GM12878 (cell line): ENCODE data around the gene ZMIZ1. TPM values are rescaled to one million over a fixed set of nuclear protein-coding genes. Genes with fewer than 3 reads are reported as not detected.

Source experiments
- ATAC-seq: fragments of 200-7000 bp; cut with Tn5 transposase; 3 replicates; pipeline ENCODE4 v1.9.1; 2020; ENCODE audit warnings: mild to moderate bottlenecking, moderate library complexity
- BruUV-seq: library from RNA; stranded (reverse); fragments of 400-500 nt; replicated peaks from 2 replicates; lab custom pipeline; 2021; lab: Mats Ljungman, UMichigan
- CTCF ChIA-PET: fragments of 300-600 bp; sonication (Branson Sonifier 250); formaldehyde crosslinking; extraction: SDS; loops from one replicate; lab custom pipeline; 2021; ENCODE audit warnings: inconsistent platforms; lab: Yijun Ruan, JAX
- POLR2A ChIA-PET: fragments of 350-600 bp; formaldehyde crosslinking; extraction: SDS; loops from one replicate; lab custom pipeline; 2021; ENCODE audit warnings: inconsistent platforms; lab: Charles Lee
- RAD21 ChIA-PET: fragments of 300-600 bp; sonication (Branson Sonifier 250); formaldehyde crosslinking; loops from one replicate; lab custom pipeline; 2023; ENCODE audit warnings: antibody characterized with exemption; ENCODE audit not compliant: unreplicated experiment; lab: Charles Lee
- SMC1A ChIA-PET: fragments of 300-600 bp; sonication (Branson Sonifier 250); formaldehyde crosslinking; loops from one replicate; lab custom pipeline; 2023; ENCODE audit not compliant: unreplicated experiment, uncharacterized antibody; lab: Charles Lee
- DNase-seq: peaks from one replicate; pipeline ENCODE4 v3.0.0-alpha.2; 2011; ENCODE audit warnings: low read depth, low spot score
- FAIRE-seq: peaks from 3 replicates; lab custom pipeline; 2011; peaks lifted over from hg19 to GRCh38; lab: Jason Lieb, UNC
- H2AFZ ChIP-seq: 2 replicates; pipeline ENCODE4 v1.6.0; 2011; ENCODE audit warnings: low read depth, low read length, control low read depth; ENCODE audit not compliant: control insufficient read depth
- H3K27ac ChIP-seq: 2 replicates; pipeline ENCODE4 v1.5.1; 2011; ENCODE audit warnings: control low read depth; ENCODE audit not compliant: control insufficient read depth, insufficient read depth
- H3K27me3 ChIP-seq, 2 experiments: replicated peaks in 1 of 2; 2 replicates each; pipeline versions ENCODE4 v1.6.0 to v1.6.1; 2011; ENCODE audit warnings: low read length in 1 of 2; ENCODE audit not compliant: control insufficient read depth in 2 of 2, insufficient read depth in 2 of 2
- H3K36me3 ChIP-seq, 2 experiments: 2 replicates each; pipeline ENCODE4 v1.5.1; 2011; ENCODE audit warnings: low read length in 1 of 2; ENCODE audit not compliant: control insufficient read depth in 2 of 2, insufficient read depth in 2 of 2
- H3K4me1 ChIP-seq: 2 replicates; pipeline ENCODE4 v1.6.1; 2011; ENCODE audit warnings: mild to moderate bottlenecking, low read length, moderate library complexity, mixed read lengths; ENCODE audit not compliant: control insufficient read depth, insufficient read depth
- H3K4me2 ChIP-seq: 2 replicates; pipeline ENCODE4 v1.6.0; 2011; ENCODE audit warnings: control low read depth; ENCODE audit not compliant: control insufficient read depth, insufficient read depth
- H3K4me3 ChIP-seq: fragments of 200-600 bp; sonication (generic); 2 replicates; pipeline ENCODE4 v1.5.1; 2016
- H3K79me2 ChIP-seq: 2 replicates; pipeline ENCODE4 v1.6.0; 2011; ENCODE audit warnings: low read length; ENCODE audit not compliant: control insufficient read depth, insufficient read depth
- H3K9ac ChIP-seq: 2 replicates; pipeline ENCODE4 v1.8.0; 2011; ENCODE audit warnings: low read length, control low read depth, mixed read lengths; ENCODE audit not compliant: control insufficient read depth, insufficient read depth
- H3K9me3 ChIP-seq: replicated peaks from 3 replicates; pipeline ENCODE4 v1.5.1; 2011; ENCODE audit warnings: mild to moderate bottlenecking, low read length; ENCODE audit not compliant: control insufficient read depth, insufficient read depth
- H4K20me1 ChIP-seq: 2 replicates; pipeline ENCODE4 v1.6.0; 2011; ENCODE audit not compliant: control insufficient read depth, insufficient read depth
- ETV6 ChIP-seq, 2 experiments: fragments of 450-650 bp in 1 of 2; IDR thresholded peaks in 1 of 2; conservative IDR thresholded peaks in 1 of 2; 2 replicates each; pipeline ENCODE4 v1.6.1; 2014; ENCODE audit warnings: antibody characterized with exemption in 1 of 2, borderline replicate concordance in 1 of 2, low read depth in 1 of 2, mild to moderate bottlenecking in 1 of 2, moderate library complexity in 1 of 2
- GATAD2B ChIP-seq: fragments of 450-650 bp; conservative IDR thresholded peaks from 2 replicates; pipeline ENCODE4 v1.6.1; 2017; ENCODE audit warnings: low read depth, mild to moderate bottlenecking, moderate library complexity
- IRF3 ChIP-seq: fragments of 450-650 bp; IDR thresholded peaks from 2 replicates; pipeline ENCODE4 v1.6.1; 2014; ENCODE audit warnings: mild to moderate bottlenecking
- LARP7 ChIP-seq: fragments of 450-650 bp; IDR thresholded peaks from 2 replicates; pipeline ENCODE4 v1.6.1; 2017; ENCODE audit warnings: mild to moderate bottlenecking
- MTA2 ChIP-seq: fragments of 450-650 bp; IDR thresholded peaks from 2 replicates; pipeline ENCODE4 v1.6.1; 2016; ENCODE audit warnings: low read depth, mild to moderate bottlenecking, moderate library complexity
- SUPT20H ChIP-seq: IDR thresholded peaks from 2 replicates; pipeline ENCODE4 v1.6.1; 2011; ENCODE audit warnings: low read depth, mild to moderate bottlenecking, low read length, moderate library complexity, borderline replicate concordance; ENCODE audit not compliant: control insufficient read depth
- ZSCAN29 ChIP-seq: fragments of 450-650 bp; IDR thresholded peaks from 2 replicates; pipeline ENCODE4 v1.6.1; 2017; ENCODE audit warnings: mild to moderate bottlenecking, moderate library complexity
- WGBS: methylation state at CpG from one replicate; pipeline ENCODE4 v1.1.6; 2016; ENCODE audit warnings: low lambda C conversion rate; ENCODE audit not compliant: insufficient replicate concordance, insufficient coverage; ENCODE audit errors: missing lambda C conversion rate; 5-methylcytosine and 5-hydroxymethylcytosine counted together
- in situ Hi-C: fragments of 300-500 bp; cut with MboI; formaldehyde crosslinking; loops from 9 replicates; pipeline ENCODE4 v1.14.3; 2018; ENCODE audit warnings: mixed read lengths
- intact Hi-C: fragments of 100-400 bp; cut with micrococcal nuclease; formaldehyde crosslinking; loops from one replicate; pipeline ENCODE4 v1.14.2; 2022; ENCODE audit not compliant: unreplicated experiment
- polyA plus RNA-seq, 11 experiments: library from polyadenylated mRNA; depleted of rRNA in 4 of 11; unstranded in 6 of 11; stranded (reverse) in 5 of 11; fragments of >200 nt; fragmentation: Nextera tagmentation in 4 of 11; fragmentation: Illumina TruSeq in 1 of 11; extraction: Ambion mirVana in 4 of 11; extraction: Trizol in 1 of 11; gene quantifications; 1 replicate in 1 of 11; 2 replicates in 10 of 11; pipeline versions ENCODE4 v1.2.1 to v1.2.3, GENCODE V29; 2011 to 2016; ENCODE audit warnings: inconsistent platforms in 2 of 11, missing spikeins in 2 of 11, low read depth in 1 of 11
- total RNA-seq, 4 experiments: library from RNA; depleted of rRNA in 3 of 4; stranded (reverse); fragments of >200 nt in 3 of 4; fragmentation: Illumina TruSeq in 1 of 4; extraction: Trizol in 1 of 4; gene quantifications; 2 replicates each; pipeline versions ENCODE4 v1.2.1 to v1.2.3, GENCODE V29; 2013 to 2021

The ZMIZ1 gene
- total and polyA plus RNA-seq, 10 of the 15 experiments (the other 5 are each of a cell fraction or from before 2014, with no cell fraction given): 3.1 to 82.3 (median 14.9) TPM

DNA sequence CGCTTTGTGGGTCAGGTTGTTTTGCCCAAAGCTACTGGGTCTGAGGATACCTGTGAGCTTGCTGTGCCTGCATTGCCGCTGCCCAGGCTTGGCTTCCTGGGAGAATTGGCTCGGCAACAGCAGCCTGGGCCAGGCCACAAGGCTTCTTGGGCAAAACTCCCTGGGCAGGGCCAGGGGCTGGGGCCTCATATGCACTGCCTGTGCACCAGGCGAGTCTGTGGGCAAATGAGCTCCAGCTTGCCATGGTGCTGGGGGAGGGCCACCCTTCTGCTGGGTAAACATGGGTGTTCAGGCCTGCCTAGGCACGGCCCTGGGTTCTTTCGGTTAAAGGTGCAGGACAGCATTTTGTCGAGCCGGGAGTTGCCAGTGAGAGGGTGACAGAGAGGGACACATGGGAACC, 19.4 kb downstream of the ZMIZ1 start:
- no peak for ATAC-seq
- H3K4me2 ChIP-seq: no peak overlapping the region
- ChIA-PET POLR2A (no interaction called here), RAD21 (no interaction called here), SMC1A (no interaction called here), CTCF (no interaction called here)
- DNase-seq: no peak
- no peak overlapping the region for H3K9ac ChIP-seq
- TF ChIP-seq ETV6 (conservative IDR thresholded peaks at IDR 0.05 in 1 of 2, IDR thresholded peaks at IDR 0.05 in 1 of 2; ENCODE audit: borderline replicate concordance in 1 of 2, low read depth in 1 of 2) (no peak), MTA2 (no peak), LARP7 (no peak), IRF3 (no peak)
- H3K36me3 ChIP-seq: no peaks in the 10 kb centered on the region
- in situ Hi-C loops (no loop called here), intact Hi-C loops (no loop called here)
- H3K9me3 ChIP-seq: no peaks in the 10 kb centered on the region
- H3K4me3 ChIP-seq: no peak overlapping the region
- peaks cover 0 to 2% of the 10 kb centered on the region in 2 experiments; a peak in 1 of 4 replicates for H3K27me3 ChIP-seq
- H4K20me1 ChIP-seq: no peaks in the 10 kb centered on the region
- peaks cover 31% of the 10 kb centered on the region for H3K4me1 ChIP-seq
- no peak for FAIRE-seq
- no peak overlapping the region for H3K27ac ChIP-seq
- no peaks in the 10 kb centered on the region for H3K79me2 ChIP-seq
- 61% methylated on average over 8 of the region's 8 CpGs for WGBS
- no TSS peak for BruUV-seq
- H2AFZ ChIP-seq: no peak overlapping the region

DNA sequence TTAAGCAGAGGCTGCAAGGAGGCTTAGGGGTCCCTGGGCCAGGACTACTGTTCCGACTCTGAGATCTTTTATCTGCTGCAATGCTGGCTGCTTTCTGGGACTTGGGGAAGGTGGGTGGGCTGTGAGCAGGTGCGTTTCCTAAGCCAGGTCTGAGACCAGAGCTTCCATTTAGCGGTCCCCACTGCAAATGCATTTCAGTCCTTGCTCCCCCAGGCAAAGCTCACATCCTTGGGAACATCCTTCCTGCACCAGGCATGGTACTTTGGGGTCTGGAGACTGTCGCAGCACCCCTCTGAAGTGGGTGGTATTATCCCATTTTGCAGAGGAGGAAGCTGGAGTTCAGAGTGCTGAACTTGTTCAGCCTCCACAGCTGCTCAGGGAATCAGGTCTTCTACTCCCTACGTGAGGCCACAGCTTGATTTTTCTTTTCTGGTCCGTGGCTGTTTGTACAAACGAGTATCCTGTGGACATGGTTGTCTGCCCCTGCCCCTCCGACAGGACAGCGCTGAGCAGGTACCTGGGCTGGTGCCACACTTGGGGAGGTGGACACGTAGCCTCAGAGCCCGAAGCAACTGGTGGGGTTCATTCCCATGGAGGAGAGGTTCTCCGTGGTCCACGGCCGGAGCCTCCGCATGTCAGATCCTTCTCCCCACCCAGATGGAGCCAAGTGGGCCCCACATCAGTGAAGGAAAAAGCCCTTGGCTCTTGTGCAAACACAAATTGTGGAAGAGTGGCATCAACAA, 20.0 kb downstream of the ZMIZ1 start:
- FAIRE-seq (no peak), ATAC-seq (no peak), DNase-seq (no peak)
- POLR2A ChIA-PET: no interaction called here
- no peaks in the 10 kb centered on the region for H3K36me3 ChIP-seq
- no TSS peak for BruUV-seq
- no peaks in the 10 kb centered on the region for H4K20me1 ChIP-seq
- no peaks in the 10 kb centered on the region for H3K9me3 ChIP-seq
- H3K4me1 ChIP-seq: peaks cover 30% of the 10 kb centered on the region
- RAD21 ChIA-PET: no interaction called here
- 26% methylated on average over 15 of the region's 15 CpGs for WGBS
- H3K4me2 ChIP-seq: no peak overlapping the region
- H3K4me3 ChIP-seq: no peak overlapping the region
- H3K27me3 ChIP-seq: peaks cover 0 to 2% of the 10 kb centered on the region in 2 experiments; a peak in 1 of 4 replicates
- CTCF ChIA-PET: no interaction called here
- SMC1A ChIA-PET: no interaction called here
- no peak for TF ChIP-seq ZSCAN29
- TF ChIP-seq SUPT20H: no peak
- TF ChIP-seq GATAD2B: no peak
- no peak overlapping the region for H3K27ac ChIP-seq
- no peak overlapping the region for H3K9ac ChIP-seq
- H2AFZ ChIP-seq: no peak overlapping the region
- intact Hi-C loops: no loop called here
- in situ Hi-C loops: no loop called here
- H3K79me2 ChIP-seq: no peaks in the 10 kb centered on the region
